ENCODE measurements around the gene CTBP2.
A peak's percentile ranks its signal among the peaks of the same experiment; 100 is the strongest.
"Not testable (repeated sequence)": the region's sequence is repeated elsewhere in the genome, so short reads cannot be mapped to it uniquely, and the experiment has no call there.

CTBP2 gene

DNA sequence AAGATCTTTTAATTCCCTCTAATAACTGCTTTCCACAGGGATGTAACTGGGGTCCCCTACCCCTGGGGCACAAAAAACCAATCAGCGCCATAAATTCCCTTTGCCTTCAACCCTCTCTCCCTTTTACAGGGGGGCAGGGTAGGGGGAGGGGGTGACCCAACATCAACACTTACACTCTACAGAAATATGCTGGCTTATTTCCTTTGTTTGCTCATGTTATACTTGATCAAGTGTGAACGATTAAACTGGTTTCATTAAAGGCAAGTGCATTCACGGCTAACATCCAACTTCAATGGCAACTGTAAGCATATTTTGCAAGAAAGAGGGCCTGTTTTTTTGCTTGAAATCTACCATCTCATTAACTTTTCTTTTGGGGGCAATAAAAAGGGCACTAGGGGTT lies 2.9 kb downstream of the CTBP2 start:
- DNase-seq, result no peak

DNA sequence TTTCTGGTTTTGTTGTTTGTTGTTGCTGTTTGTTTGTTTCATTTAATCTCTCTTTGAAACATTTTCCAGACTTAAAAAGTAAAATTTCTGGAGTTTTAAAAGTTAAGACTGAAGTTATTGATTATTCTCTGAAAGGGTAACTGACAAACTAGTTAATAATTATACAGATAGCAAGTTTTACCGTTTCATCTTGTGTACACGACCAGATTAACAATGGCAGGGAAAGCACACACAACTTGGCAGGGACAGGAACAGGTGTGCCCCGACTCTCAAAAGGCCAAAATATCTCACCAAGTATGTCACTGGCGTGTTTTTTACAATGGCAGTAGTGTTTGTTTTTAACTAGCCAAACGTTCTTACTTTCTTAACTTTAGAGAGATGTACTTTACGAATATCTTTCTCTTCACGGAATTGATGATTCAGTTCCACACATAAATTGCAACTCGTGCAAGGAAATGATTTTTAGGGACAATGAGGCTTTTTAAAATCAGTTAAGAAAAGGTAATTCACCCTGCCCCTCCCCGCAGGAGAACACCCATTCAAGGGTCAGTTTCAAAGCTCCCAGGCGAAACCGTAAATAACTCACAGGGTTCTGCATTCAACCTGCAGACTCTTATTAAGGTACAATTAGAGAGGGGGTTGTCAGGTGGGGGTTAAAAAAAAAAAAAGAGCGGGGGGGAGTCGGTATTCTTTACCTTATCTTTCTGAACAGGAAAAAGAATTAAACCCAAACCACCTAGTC lies 3.5 kb downstream of the CTBP2 start:
- DNase-seq, result no peak

DNA sequence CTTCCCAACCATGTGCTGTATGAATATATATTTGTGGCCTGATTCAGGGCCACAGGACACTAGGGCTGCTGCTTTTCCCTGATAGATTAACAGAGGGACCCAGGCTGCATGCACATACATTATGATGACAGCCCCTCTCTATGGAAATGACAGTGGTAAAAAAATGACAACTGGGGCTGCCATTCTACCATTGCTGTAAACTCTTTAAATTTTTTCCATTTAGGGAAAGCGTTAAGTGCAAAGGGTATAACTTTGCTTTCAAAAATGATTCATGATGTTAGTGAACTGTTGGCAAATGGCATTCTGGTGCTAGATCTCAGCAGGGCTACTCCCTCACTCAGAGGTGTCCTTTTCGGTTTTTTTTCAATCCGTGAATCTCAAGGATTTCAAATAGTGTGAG lies 4.2 kb downstream of the CTBP2 start:
- DNase-seq, result no peak

DNA sequence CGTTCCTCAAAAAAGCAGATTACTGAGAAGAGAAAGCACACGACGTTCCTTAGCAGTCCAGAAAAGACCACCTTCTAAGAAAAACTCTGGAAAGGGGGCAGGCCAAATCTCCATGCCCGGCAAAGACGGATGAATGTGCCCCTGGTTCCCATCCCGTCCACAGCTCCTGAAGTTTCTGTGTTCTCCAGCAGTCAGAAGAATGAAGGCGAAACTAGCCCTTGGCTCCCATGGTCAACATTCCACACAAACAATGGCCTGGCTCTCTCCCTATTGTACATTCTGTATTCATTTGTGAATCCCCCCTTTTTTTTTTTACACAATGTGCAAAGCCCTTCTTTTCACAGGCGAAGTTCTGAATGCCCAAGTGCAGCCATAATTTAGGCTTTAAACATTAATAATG lies 5.3 kb downstream of the CTBP2 start:
- no peak for DNase-seq

GRCh38 chr10:125154529-125154928 lies 5.8 kb downstream of the CTBP2 start:
- no peak for DNase-seq

- DNase-seq, result no peak
Measured at GRCh38 chr10:125153703-125154490, 6.5 kb downstream of the CTBP2 start.

DNA sequence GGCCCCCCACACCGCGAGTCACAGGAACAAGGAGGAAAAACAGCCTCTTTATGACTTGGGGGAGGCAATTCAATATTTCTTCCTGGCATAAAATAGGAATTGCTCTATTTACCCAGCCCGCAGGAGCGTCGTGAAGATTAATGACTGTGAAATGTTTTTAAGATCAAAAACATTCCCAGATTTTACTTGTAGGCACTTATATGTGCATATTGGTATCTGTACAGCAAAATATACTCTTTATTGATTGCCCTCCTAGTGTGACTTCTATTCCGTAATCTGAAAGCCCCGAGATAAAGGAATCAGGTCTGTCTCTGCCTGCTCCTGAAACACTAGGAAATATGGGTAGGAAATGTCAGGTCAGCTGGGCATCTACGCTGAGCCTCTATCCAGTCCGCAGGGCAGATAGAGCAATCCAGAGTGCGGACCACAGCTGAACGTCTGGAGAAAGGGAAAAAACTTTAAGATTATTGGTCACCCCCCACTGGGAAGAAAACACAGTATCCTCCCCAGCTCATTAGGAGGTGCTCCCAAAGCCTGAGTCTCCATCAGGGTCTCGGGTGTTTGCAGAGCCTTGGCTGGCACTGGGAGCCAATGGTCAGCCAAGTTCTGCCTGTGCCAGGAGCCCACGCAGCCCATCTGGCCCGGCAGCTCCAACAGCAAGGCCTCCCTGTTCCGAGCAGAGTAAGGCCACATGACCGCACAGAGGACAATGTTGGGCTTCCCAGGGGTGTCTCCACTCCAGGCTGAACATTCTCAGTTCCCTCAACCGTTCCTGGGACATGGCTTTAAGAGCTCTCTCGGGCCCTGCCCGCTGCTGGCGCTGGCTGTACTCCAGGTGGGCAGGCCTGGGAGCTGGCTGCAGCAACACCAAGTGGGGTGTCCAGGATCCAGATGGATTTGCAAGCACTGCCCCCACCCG lies 7.7 kb downstream of the CTBP2 start:
- no peak for DNase-seq

GRCh38 chr10:125151553-125152449 lies 8.6 kb downstream of the CTBP2 start:
- peak; percentile 68 for DNase-seq

GRCh38 chr10:125151170-125151552 lies 9.2 kb downstream of the CTBP2 start:
- DNase-seq, result no peak

- DNase-seq, result not testable (repeated sequence)
Measured at GRCh38 chr10:125150376-125151083, 9.8 kb downstream of the CTBP2 start.

DNA sequence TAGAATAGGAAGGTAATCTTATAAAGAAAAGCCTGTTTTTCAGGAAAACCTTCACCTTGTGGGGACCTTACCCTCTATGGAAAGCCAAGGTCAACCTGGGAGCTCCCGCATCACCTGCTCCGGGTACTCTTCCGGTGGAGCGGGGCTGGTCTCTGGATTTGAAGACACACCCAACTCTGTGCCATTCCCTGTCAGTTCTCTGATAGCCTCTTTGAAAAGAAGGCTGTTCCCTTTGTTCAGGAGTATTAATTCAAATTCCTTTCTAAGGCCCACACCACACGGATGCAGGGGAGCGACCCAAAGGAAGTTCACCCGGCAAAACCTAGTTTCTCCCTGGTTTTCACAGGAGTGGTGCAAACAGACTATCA lies 10.7 kb downstream of the CTBP2 start:
- DNase-seq, result no peak

DNA sequence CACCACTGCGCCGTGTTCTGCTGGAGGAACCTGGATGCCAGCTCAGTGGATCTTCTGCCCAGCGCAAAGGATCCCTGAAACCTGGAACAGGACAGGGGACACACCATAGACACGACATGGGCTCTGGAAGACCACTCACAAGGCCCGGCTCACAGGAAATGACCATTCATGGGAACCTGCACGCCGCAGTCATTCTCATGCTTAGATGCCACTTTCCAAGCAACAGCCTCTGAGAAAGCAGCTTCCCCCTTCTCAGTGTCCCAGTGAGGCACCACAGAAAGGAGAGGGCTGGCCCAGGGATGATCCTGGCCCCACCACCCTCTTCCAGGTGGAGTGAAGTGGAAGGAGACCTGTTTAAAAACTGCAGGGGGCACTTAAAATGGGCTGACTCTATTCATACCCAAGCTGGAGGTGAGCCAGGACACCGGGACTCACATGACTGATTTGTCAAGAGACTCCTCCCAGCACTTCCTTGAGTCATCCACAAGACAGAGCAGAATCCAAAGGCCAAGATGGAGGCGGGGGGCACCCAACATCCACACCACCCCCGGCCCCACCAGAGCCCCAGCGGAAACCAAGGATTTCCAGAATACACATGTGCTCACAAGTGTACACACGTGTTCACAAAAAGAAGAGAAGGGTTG lies 11.2 kb downstream of the CTBP2 start:
- peak; percentile 63 for DNase-seq

- DNase-seq, result no peak
Measured at GRCh38 chr10:125148528-125148927, 11.8 kb downstream of the CTBP2 start.

- DNase-seq, result no peak
Measured at GRCh38 chr10:125147971-125148439, 12.4 kb downstream of the CTBP2 start.

GRCh38 chr10:125146791-125147579 lies 13.4 kb downstream of the CTBP2 start:
- peak; percentile 81 for DNase-seq

DNA sequence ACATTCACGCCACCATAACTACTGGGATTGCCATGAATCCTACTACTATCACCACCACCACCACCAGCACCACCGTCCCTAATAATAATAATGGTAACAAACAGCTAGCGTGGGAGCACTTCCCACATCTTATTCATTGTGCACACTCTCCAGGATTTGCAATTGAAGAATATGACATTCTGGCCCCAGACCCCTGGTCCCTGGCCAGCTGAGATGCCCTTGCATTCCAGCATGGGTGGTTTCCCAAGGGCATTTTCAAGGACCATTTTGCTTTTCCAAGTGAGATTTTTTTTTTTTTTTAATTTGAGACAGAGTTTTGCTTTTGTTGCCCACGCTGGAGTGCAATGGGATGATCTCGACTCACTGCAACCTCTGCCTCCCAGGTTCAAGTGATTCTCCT lies 14.7 kb downstream of the CTBP2 start:
- DNase-seq, result no peak

GRCh38 chr10:125144693-125145623 lies 15.4 kb downstream of the CTBP2 start:
- no peak for DNase-seq

DNA sequence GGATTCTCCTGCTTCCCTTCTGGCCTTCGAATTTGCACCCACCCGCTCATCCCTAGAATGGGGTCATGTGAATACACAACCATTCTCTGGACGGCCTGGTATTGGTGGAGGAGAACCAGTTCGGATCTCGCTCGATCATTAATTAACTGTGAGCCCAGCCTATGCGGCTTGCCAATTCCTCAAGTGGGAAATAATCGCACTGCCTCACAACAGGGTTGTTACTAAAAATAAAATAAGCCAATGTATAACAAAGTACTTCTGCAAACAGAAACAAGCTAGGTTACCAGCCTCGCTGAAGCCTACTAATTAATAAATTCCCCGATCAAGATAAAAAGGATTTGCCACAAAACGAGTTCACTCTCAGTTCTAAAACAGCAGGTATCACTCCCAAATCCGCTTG lies 16.2 kb downstream of the CTBP2 start:
- DNase-seq, result no peak

DNA sequence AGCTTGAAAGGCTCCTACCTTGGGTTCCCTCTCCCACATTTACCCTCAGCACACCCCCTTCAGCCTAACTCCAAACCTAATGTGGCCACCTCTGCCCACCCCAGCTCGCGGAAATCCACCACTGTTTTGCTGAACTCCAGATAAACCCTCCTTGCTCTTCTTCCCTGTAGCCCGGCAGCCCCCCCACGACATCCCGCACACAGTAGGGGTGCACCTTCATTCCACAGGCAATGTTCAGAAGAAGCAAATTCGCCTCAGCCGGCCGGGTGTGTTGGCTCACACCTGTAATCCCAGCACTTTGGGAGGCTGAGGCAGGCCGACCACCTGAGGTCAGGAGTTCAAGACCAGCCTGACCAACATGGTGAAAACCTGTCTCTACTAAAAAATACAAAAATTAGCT lies 17.4 kb downstream of the CTBP2 start:
- DNase-seq, result no peak
